ENCODE data around the gene GAS2L2.

DNA sequence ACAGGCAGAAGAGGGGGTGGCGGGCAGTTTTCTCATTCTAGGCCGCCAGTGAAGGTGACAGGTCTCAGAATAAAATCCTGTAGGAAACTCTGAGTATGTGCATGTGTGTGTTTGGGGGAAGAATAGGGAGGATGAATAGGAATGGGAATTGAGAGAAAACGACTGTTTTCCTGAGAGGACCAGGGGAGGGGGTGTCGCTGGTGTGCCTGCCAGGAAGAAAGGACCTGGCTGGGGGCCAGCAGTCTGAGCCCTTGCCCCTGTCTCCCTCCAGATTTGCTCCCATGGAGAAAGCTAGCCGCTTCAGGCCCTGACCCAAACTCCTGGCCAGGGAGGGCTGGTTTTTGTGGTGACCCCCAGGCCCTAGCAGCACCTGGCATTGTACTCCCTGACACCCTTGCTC is 22.0 kb upstream of the GAS2L2 start:
- TF ChIP-seq, protein P1, sequence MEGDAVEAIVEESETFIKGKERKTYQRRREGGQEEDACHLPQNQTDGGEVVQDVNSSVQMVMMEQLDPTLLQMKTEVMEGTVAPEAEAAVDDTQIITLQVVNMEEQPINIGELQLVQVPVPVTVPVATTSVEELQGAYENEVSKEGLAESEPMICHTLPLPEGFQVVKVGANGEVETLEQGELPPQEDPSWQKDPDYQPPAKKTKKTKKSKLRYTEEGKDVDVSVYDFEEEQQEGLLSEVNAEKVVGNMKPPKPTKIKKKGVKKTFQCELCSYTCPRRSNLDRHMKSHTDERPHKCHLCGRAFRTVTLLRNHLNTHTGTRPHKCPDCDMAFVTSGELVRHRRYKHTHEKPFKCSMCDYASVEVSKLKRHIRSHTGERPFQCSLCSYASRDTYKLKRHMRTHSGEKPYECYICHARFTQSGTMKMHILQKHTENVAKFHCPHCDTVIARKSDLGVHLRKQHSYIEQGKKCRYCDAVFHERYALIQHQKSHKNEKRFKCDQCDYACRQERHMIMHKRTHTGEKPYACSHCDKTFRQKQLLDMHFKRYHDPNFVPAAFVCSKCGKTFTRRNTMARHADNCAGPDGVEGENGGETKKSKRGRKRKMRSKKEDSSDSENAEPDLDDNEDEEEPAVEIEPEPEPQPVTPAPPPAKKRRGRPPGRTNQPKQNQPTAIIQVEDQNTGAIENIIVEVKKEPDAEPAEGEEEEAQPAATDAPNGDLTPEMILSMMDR (IDR thresholded peaks at IDR 0.05) = no peak
- TF ChIP-seq POLR2AphosphoS5 (IDR thresholded peaks at IDR 0.05) = no peak

Data from breast epithelium (tissue), 3 donors.